Measurements from ENCODE around the gene SKIC8. TPM values are rescaled to one million over a fixed set of nuclear protein-coding genes. Genes with fewer than 3 reads are reported as not detected.

Gene SKIC8
- total RNA-seq, 3 donors from 2014 or later (not counting 1 experiment from before 2014, with no cell fraction given) = 20.7 to 24.9 (median 21.4) TPM

DNA sequence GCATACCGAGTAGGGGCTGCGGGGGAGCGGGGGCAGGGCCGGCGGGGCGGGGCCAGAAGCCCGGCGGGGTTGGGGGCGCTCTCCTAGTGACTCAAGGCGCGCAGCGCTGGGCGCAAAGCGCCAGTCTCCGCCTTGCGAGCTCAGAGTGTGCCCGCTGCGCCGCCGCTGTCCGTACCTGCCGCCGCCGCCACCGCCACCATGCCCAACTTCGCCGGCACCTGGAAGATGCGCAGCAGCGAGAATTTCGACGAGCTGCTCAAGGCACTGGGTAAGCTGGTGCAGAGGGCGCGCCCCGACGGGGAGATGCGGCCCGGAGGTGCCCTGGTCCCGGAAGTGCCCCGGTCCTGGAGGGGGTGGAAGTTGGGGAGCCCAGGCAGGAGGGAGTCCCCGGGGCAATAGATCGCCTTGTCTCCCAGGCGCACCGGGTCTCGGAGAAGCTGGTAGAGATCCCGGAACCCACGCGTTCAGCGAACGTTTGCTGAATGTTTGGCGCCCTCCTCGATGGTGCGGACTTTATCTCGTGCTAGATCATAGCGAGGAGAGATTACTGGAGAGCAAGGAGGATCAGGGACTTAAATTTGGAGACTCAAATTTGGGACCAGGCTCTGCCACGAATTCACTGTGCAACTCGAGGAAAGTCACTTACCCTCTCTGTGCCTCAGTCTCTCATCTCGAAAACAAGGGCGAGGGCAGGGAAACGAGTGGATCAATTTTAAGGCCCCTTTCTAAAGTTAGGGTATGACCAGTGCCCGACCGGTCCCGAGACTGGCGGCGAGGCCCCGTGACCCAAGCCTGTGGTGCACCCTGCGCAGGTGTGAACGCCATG, 41.0 kb upstream of the SKIC8 start, which contains the start of gene CRABP1:
TSS of gene CRABP1 (plus strand) at position 123 of the 826 bp plus-strand sequence. CDS start at position 199, 76 bp downstream.
- DNase-seq = no peak
- H3K27me3 Mint-ChIP-seq (ENCODE audit: low read depth in 2 of 2) = peaks cover 19 to 23% of the 10 kb centered on the region in 2 donors
- no peaks in the 10 kb centered on the region for H3K9me3 Mint-ChIP-seq
- intact Hi-C loops (cut with micrococcal nuclease) = no loop called here
- TF ChIP-seq, protein P1, sequence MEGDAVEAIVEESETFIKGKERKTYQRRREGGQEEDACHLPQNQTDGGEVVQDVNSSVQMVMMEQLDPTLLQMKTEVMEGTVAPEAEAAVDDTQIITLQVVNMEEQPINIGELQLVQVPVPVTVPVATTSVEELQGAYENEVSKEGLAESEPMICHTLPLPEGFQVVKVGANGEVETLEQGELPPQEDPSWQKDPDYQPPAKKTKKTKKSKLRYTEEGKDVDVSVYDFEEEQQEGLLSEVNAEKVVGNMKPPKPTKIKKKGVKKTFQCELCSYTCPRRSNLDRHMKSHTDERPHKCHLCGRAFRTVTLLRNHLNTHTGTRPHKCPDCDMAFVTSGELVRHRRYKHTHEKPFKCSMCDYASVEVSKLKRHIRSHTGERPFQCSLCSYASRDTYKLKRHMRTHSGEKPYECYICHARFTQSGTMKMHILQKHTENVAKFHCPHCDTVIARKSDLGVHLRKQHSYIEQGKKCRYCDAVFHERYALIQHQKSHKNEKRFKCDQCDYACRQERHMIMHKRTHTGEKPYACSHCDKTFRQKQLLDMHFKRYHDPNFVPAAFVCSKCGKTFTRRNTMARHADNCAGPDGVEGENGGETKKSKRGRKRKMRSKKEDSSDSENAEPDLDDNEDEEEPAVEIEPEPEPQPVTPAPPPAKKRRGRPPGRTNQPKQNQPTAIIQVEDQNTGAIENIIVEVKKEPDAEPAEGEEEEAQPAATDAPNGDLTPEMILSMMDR (IDR thresholded peaks at IDR 0.05) = no peak
- no peak within 1 kb of the TSS for H3K27ac ChIP-seq (ENCODE audit: low read length)
- no peak within 1 kb of the TSS for H3K4me3 ChIP-seq (ENCODE audit: low read length)
- no peak within 1 kb of the TSS for H3K4me3 Mint-ChIP-seq
- H3K4me1 ChIP-seq (ENCODE audit: control insufficient read depth, insufficient read depth, low read length) = peaks cover 4% of the 10 kb centered on the region
- H3K27ac Mint-ChIP-seq = no peak within 1 kb of the TSS
- no peaks in the 10 kb centered on the region for H3K36me3 Mint-ChIP-seq
- no peaks in the 10 kb centered on the region for H3K36me3 ChIP-seq (ENCODE audit: control insufficient read depth, insufficient read depth, low read length)
- no peak for ATAC-seq
- 3% methylated on average over 67 of the region's 67 CpGs for WGBS (ENCODE audit: insufficient coverage)
- peaks cover 19% of the 10 kb centered on the region for H3K27me3 ChIP-seq (ENCODE audit: control insufficient read depth, insufficient read depth, low read length)
- no peaks in the 10 kb centered on the region for H3K4me1 Mint-ChIP-seq
- H3K9me3 ChIP-seq (ENCODE audit: control insufficient read depth, insufficient read depth, low read length) = no peaks in the 10 kb centered on the region

DNA sequence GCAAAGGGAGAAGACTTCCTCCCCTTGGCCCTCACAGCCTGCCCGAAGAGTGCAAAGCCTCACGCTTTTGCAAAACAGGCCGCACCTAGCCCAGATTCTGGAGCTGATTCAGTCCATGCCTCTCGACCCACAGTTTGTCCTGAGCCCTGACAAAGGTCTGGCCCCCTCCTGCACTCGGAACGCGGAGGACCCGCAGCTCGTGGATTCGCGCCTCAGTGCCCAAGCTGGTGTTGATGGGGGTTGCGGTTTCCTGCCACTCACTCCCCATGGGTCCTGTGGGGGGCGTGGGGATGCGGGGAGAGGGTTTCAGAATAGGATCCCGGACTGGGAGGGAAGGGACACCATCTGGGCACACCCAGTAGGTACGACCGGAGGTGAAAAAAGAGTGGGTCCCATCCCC, 40.1 kb upstream of the SKIC8 start:
- Mint-ChIP-seq H3K4me3 (no peak overlapping the region), H3K27ac (no peak overlapping the region), H3K9me3 (no peaks in the 10 kb centered on the region), H3K4me1 (no peaks in the 10 kb centered on the region), H3K27me3 (ENCODE audit: low read depth in 2 of 2) (peaks cover 19 to 20% of the 10 kb centered on the region in 2 donors), H3K36me3 (no peaks in the 10 kb centered on the region)
- no peaks in the 10 kb centered on the region for H3K9me3 ChIP-seq (ENCODE audit: control insufficient read depth, insufficient read depth, low read length)
- 27% methylated on average over 17 of the region's 17 CpGs for WGBS (ENCODE audit: insufficient coverage)
- peaks cover 19% of the 10 kb centered on the region for H3K27me3 ChIP-seq (ENCODE audit: control insufficient read depth, insufficient read depth, low read length)
- ATAC-seq (no peak), DNase-seq (no peak)
- TF ChIP-seq, protein P1 (IDR thresholded peaks at IDR 0.05) = no peak
- H3K4me1 ChIP-seq (ENCODE audit: control insufficient read depth, insufficient read depth, low read length) = peaks cover 4% of the 10 kb centered on the region
- H3K27ac ChIP-seq (ENCODE audit: low read length) = no peak overlapping the region
- intact Hi-C loops (cut with micrococcal nuclease) = no loop called here
- no peak overlapping the region for H3K4me3 ChIP-seq (ENCODE audit: low read length)
- H3K36me3 ChIP-seq (ENCODE audit: control insufficient read depth, insufficient read depth, low read length) = no peaks in the 10 kb centered on the region

GRCh38 chr15:78338781-78339180, 39.4 kb upstream of the SKIC8 start:
- DNase-seq (no peak), ATAC-seq (no peak)
- Histone ChIP-seq H3K27ac (ENCODE audit: low read length) (no peak overlapping the region), H3K27me3 (ENCODE audit: control insufficient read depth, insufficient read depth, low read length) (peaks cover 19% of the 10 kb centered on the region), H3K4me3 (ENCODE audit: low read length) (no peak overlapping the region), H3K9me3 (ENCODE audit: control insufficient read depth, insufficient read depth, low read length) (no peaks in the 10 kb centered on the region), H3K36me3 (ENCODE audit: control insufficient read depth, insufficient read depth, low read length) (no peaks in the 10 kb centered on the region), H3K4me1 (ENCODE audit: control insufficient read depth, insufficient read depth, low read length) (peaks cover 4% of the 10 kb centered on the region)
- intact Hi-C loops (cut with micrococcal nuclease) = no loop called here
- Mint-ChIP-seq H3K4me1 (no peaks in the 10 kb centered on the region), H3K9me3 (no peaks in the 10 kb centered on the region), H3K27me3 (ENCODE audit: low read depth in 2 of 2) (peaks cover 19 to 20% of the 10 kb centered on the region in 2 donors), H3K36me3 (no peaks in the 10 kb centered on the region), H3K27ac (no peak overlapping the region), H3K4me3 (no peak overlapping the region)
- TF ChIP-seq, protein P1 (IDR thresholded peaks at IDR 0.05) = no peak
- WGBS (ENCODE audit: insufficient coverage) = 73% methylated on average over 7 of the region's 7 CpGs
